KG1 (cell line): ENCODE results near the gene JOSD2.
"Not testable (repeated sequence)": the region's sequence is repeated elsewhere in the genome, so short reads cannot be mapped to it uniquely, and the experiment has no call there.

Experiments
- DNase-seq: peaks from one replicate; lab custom pipeline; 2025; lab: John Stamatoyannopoulos, UW

The JOSD2 gene

GRCh38 chr19:50475736-50476223, 35.2 kb downstream of the JOSD2 start:
- DNase-seq = no peak

DNA sequence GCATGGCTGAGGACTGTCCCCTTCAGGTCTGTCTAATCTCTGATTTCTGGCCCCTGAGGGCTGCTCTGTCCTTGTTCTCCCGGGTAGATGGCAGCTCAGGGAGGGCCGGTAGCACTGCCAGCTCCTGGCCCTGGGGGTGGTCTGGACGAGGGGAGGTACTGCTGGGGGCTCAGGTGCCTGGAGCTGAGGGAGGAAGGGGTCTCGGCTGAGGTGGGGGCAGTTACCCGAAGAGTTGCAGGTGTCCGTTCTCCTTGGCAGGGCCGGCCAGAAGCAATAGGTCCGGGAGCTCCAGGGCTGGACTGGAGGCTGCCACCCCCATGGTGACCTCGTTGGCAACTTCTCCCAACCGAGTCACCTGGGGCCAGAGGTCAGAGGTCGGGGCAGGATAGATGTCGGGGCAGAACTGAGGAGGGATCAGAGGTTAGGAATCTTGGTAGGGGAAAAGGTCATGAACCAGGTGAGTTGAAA, 35.9 kb downstream of the JOSD2 start:
- DNase-seq = no peak

- DNase-seq = not testable (repeated sequence)
These were observed 37.7 kb downstream of the JOSD2 start for GRCh38 chr19:50473336-50473735.

- DNase-seq = no peak
These were observed 42.2 kb downstream of the JOSD2 start for GRCh38 chr19:50468818-50469217.

DNA sequence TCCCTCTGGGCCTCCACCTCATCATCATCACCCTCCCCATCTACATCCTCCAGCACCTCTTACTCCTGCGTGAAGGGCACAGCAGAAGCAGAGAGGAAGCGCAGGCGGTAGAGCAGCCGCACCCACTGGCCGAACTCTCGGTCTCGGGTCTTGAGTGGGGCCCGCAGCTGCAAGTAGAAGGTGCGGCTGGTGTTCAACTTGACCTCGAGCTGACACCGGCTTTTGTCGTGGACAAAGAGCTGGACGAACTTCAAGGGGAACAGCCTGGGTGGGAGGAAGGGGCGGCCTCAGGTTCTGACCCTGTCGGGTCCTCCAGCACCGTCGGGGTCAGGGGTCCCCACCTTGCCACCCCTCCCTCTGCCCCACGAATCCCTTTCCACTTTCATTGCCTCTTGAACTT, 43.4 kb downstream of the JOSD2 start:
- no peak for DNase-seq

DNA sequence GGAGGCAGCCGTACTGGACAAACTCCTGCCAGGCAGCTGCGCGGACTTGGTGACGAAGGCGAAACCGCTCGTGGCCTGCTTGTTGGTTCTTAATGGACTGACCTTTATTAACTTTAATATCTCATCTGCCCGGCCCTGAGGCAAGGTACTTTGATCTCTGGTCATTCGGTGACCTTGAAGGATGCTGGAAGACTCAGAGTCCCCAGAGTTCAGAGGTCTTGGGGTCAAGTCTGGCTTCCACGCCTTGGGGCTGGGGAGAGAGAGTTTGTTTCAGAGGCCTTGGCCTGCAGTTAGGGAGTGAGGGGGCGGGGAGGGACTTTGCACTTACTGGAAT, 44.3 kb downstream of the JOSD2 start:
- DNase-seq = no peak

DNA sequence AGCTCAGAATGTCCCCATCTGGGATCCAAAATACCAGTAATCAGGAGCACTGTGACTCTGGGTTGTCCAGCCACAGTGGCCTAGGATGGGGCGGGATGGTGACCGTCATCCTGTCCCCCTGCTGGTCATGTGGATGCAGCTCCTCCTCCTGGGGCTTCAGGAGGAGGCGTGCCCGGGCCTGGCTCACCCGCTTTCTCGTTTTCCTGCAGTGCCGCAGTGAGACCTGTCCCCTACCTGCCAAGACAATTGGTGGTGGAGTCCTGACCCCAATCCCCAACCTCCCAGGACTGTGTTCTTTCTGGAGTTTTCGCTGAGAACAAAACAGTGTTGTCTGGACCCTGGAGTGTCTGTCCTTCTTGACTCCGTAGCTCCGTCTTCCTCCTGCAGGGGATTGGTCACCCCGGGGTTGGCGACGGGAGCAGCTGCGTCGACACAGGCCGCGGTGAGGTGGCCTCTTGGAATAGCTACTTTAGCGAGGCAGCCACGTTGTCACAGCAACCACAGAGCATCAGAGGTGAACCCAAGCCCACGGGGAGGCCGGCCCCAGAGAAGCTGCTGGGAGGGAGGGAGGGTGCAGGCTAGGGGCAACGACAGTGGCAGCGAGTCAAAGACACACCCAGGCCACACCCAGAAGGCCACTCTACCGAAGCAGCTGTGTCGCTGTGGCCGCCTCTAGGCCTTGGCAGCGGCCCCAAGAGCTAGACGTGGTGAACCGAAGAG, 44.8 kb downstream of the JOSD2 start:
- no peak for DNase-seq

GRCh38 chr19:50465000-50465399, 46.0 kb downstream of the JOSD2 start:
- DNase-seq = no peak

DNA sequence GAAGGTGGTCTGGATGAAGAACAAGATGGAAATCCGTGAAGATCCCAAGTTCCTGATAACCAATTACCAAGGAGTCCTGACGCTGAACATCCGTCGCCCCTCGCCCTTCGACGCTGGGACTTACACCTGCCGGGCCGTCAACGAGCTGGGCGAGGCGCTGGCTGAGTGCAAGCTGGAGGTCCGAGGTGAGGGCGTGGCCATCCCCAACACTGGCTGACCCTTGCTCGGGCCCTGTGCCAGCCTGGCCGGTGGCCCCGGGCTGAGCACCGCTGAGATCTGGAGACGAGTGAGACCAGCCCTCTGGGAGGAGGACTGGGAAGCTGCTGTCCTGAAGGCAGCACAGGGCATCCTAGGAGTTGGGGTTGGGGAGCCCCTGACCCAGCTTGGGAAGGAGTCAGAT, 46.6 kb downstream of the JOSD2 start:
- DNase-seq = no peak

- DNase-seq = no peak
These were observed 48.0 kb downstream of the JOSD2 start for GRCh38 chr19:50462970-50463369.

GRCh38 chr19:50461066-50461875, 49.7 kb downstream of the JOSD2 start:
- DNase-seq = peak; percentile 37

DNA sequence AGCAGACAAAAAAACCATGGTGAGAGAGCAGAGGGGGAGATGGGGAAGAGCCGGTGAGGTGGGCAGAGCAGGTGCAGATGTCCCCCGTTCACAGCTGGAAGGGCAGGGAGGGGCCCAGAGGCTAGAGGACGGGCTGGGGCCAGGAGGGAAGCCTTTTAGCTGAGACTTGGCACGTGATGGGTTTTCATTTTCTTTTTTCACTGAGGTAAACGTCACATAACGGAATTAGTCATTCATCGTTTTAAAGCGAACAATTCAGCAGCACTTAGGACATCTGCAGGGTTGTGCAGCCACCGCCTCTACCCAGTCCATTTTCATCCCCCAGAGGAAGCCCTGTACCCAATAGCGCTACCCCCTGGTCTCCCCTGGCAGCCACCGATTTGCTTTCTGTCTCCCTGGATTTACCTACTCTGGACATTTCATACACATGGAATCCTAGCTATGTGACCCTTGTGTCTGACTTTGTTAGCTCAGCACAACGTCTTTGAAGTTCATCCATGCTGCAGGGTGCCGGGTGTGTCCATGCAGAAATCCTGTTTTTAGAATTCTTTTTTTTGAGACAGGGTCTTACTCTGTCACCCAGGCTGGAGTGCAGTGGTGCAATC, 50.7 kb downstream of the JOSD2 start:
- DNase-seq = no peak

GRCh38 chr19:50459638-50460037, 51.4 kb downstream of the JOSD2 start:
- no peak for DNase-seq

DNA sequence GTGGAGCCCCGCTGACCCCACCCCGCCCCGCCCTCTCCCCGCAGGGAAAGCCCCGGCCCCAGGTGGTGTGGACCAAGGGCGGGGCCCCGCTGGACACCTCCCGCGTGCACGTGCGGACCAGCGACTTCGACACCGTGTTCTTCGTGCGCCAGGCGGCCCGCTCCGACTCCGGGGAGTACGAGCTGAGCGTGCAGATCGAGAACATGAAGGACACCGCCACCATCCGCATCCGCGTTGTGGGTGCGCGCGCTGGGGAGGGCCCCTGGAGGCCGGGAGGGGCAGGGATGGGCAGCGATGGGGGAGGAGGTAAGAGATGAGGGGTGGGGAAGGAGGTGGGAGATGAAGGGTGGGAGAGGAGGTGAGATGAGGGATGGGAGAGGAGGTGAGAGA, 51.9 kb downstream of the JOSD2 start:
- DNase-seq = no peak

DNA sequence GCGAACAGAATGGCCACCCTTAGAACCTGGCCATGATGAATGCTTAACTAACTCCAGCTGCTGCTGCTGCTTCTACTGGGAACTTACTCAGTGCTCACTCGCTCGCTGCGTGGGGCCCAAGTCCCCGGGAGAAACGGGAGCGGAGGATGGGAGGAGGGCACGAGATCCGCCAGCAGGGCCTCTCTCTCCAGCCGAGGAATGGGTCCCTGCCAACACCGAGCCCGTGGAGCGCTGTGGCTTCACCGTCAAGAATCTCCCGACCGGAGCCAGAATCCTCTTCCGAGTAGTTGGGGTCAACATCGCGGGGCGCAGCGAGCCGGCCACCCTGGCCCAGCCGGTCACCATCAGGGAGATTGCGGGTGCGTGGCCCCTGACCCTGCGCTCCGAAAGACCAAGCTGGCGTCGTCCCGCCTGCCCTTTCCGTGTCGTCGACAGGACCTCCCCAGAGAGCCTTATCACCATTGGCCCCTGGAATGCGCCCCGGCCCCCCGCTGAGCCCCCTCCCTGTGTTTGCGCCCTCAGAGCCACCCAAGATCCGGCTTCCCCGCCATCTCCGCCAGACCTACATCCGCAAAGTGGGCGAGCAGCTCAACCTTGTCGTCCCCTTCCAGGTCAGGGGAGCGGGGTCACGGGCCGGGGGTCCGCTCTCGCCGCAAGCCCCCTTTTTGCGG, 52.5 kb downstream of the JOSD2 start:
- no peak for DNase-seq

DNA sequence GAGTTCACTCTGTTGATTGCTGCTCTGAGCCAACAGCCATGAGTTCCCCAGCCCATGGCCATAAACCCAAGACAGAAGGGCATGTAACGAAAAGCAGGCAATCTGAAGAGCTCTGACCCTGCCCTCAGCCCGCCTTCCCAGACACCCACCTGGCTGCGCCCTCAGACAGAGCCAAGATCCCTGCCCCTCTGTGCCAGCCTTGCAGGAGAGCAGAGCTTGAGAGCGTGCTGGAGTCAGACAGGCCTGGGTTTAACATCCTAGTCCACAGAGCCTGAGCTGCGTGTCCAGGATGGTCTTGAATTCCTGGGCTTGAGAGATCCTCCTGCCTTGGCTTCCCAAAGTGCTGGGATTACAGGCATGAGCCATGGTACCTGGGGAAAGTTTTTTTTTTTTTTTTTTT, 53.7 kb downstream of the JOSD2 start:
- DNase-seq = no peak
